Thyroid gland (tissue), 4 donors: ENCODE data around the gene MACC1.

Experiments used
- POLR2A ChIP-seq, 2 donors: fragments of 450-650 bp; IDR thresholded peaks; one replicate each; pipeline ENCODE4 v1.6.1; 2017; ENCODE audit warnings: antibody characterized with exemption in 2 of 2, mild to moderate bottlenecking in 2 of 2, moderate library complexity in 1 of 2
- TF ChIP-seq, protein P1 (sequence below), 6 experiments: fragments of 200-600 bp in 3 of 6; fragments of 450-650 bp in 3 of 6; sonication (generic) in 3 of 6; IDR thresholded peaks; one replicate each; pipeline ENCODE4 v1.5.1; 2016 to 2019; ENCODE audit warnings: antibody characterized with exemption in 6 of 6, mild to moderate bottlenecking in 2 of 6, inconsistent platforms in 1 of 6, moderate library complexity in 1 of 6

DNA sequence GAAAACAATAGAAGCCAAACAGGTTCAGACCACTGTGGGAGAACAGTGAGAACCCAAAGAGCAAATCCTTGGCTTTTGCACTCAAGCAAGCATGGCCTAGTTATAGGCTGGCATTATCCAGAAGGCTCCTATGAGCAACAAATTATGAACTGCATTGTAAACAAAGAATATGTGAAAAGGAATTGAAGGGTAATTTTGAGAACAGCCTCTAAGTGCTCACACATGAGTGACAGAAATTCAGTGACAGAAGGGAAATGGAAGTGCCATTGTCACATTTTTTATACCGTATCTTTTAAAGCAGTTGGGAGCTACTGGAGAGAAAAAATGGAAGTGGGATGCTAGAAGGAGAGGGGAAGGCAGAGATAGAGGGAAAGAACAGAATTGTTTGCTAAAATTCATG, 114.2 kb downstream of the MACC1 start:
- no peak for TF ChIP-seq POLR2A (IDR thresholded peaks at IDR 0.05)
- TF ChIP-seq, protein P1, sequence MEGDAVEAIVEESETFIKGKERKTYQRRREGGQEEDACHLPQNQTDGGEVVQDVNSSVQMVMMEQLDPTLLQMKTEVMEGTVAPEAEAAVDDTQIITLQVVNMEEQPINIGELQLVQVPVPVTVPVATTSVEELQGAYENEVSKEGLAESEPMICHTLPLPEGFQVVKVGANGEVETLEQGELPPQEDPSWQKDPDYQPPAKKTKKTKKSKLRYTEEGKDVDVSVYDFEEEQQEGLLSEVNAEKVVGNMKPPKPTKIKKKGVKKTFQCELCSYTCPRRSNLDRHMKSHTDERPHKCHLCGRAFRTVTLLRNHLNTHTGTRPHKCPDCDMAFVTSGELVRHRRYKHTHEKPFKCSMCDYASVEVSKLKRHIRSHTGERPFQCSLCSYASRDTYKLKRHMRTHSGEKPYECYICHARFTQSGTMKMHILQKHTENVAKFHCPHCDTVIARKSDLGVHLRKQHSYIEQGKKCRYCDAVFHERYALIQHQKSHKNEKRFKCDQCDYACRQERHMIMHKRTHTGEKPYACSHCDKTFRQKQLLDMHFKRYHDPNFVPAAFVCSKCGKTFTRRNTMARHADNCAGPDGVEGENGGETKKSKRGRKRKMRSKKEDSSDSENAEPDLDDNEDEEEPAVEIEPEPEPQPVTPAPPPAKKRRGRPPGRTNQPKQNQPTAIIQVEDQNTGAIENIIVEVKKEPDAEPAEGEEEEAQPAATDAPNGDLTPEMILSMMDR (IDR thresholded peaks at IDR 0.05): no peak
